ENCODE measurements around the gene VARS2.

GRCh38 chr6:30942338-30943060 is 28.5 kb downstream of the VARS2 start:
- TF ChIP-seq, protein P1, sequence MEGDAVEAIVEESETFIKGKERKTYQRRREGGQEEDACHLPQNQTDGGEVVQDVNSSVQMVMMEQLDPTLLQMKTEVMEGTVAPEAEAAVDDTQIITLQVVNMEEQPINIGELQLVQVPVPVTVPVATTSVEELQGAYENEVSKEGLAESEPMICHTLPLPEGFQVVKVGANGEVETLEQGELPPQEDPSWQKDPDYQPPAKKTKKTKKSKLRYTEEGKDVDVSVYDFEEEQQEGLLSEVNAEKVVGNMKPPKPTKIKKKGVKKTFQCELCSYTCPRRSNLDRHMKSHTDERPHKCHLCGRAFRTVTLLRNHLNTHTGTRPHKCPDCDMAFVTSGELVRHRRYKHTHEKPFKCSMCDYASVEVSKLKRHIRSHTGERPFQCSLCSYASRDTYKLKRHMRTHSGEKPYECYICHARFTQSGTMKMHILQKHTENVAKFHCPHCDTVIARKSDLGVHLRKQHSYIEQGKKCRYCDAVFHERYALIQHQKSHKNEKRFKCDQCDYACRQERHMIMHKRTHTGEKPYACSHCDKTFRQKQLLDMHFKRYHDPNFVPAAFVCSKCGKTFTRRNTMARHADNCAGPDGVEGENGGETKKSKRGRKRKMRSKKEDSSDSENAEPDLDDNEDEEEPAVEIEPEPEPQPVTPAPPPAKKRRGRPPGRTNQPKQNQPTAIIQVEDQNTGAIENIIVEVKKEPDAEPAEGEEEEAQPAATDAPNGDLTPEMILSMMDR (IDR thresholded peaks at IDR 0.05; ENCODE audit: borderline replicate concordance, extremely low read depth, low read length, poor library complexity, severe bottlenecking): no peak
- TF ChIP-seq EZH2 (IDR thresholded peaks at IDR 0.05; ENCODE audit: borderline replicate concordance, low read depth, low read length, severe bottlenecking): no peak
